ENCODE results near the gene TGM2. TPM values are rescaled to one million over a fixed set of nuclear protein-coding genes. Genes with fewer than 3 reads are reported as not detected.
A peak's percentile ranks its signal among the peaks of the same experiment; 100 is the strongest.

TGM2 gene
- total RNA-seq, 2 donors from 2014 or later: 0.37 to 0.76 TPM

DNA sequence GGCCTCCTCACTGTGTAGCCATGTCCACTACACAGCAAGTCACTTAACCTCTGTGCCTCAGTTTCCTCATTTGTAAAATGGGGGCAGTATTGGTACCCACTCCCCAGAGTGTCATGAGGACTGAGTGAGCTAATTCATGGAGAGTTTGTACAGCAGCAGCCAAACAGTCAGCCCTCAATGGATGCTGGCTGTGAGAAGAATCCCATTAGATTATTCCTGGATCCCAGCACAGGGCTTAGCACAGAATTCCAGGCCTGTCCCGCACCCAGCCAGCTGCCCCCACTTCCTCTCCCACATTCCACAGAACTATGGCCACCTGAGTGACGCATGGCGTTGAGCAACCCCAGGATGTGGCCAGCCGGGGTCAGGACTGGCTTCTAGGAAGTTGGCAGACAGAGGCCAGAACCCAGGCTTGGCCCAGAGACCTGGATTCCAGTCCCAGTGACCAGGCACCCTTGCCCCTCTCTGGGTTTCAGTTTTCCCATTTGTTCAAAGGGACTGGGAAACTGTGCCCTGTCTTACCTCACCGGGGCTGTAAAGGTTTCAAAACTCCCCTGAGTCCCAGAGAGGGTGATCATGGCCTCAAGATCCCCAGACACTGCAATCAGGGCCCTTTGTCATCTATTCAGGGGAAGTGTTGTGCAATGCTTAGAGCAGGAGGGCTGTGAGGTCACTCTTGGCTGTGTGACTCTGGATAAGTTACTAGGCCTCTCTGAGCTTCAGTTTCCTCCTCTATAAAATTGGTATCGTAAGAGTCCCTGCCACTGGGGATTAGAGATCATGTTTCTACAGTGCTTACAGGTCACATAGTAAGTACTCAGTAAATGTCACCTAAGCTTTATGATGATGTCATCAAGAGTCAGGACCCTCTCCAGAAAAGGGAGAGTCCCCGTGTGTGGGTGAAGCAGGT, 3.0 kb upstream of the TGM2 start:
- DNase-seq (no peak), ATAC-seq (no peak)
- no peak overlapping the region for H3K27ac Mint-ChIP-seq
- no peaks in the 10 kb centered on the region for H3K9me3 ChIP-seq (ENCODE audit: control insufficient read depth, low read length, poor library complexity, severe bottlenecking)
- no peaks in the 10 kb centered on the region for H3K36me3 Mint-ChIP-seq (ENCODE audit: low read depth)
- no peak overlapping the region for H3K4me3 Mint-ChIP-seq
- peaks cover 15% of the 10 kb centered on the region for H3K4me1 Mint-ChIP-seq
- peaks cover 37% of the 10 kb centered on the region for H3K27me3 Mint-ChIP-seq

DNA sequence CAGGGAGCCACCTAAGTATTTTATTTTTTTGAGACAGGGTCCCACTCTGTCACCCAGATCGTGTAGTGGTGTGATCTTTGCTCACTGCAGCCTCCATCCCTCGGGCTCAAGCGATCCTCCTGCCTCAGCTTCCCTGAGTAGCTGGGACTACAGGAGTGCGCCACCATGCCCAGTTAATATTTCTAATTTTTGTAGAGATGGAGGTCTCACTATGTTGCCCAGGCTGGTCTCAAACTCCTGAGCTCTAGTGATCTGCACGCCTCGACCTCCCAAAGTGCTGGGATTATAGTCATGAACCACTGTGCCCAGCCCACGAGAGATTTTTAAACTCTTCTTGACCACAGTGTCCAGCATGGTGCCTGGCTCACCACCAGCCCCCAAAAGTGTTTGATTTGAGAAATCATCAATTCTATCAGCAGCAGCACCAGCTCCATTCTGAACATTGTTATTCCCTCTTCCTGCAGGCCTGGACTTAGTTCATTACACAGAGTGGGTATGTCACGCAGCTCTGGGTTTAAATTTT, 2.3 kb upstream of the TGM2 start:
- H3K4me1 Mint-ChIP-seq: peaks cover 15% of the 10 kb centered on the region
- ATAC-seq (no peak), DNase-seq (no peak)
- peaks cover 45% of the 10 kb centered on the region for H3K27me3 Mint-ChIP-seq
- no peaks in the 10 kb centered on the region for H3K9me3 ChIP-seq (ENCODE audit: control insufficient read depth, low read length, poor library complexity, severe bottlenecking)
- H3K36me3 Mint-ChIP-seq (ENCODE audit: low read depth): no peaks in the 10 kb centered on the region
- H3K4me3 Mint-ChIP-seq: no peak overlapping the region
- no peak overlapping the region for H3K27ac Mint-ChIP-seq

DNA sequence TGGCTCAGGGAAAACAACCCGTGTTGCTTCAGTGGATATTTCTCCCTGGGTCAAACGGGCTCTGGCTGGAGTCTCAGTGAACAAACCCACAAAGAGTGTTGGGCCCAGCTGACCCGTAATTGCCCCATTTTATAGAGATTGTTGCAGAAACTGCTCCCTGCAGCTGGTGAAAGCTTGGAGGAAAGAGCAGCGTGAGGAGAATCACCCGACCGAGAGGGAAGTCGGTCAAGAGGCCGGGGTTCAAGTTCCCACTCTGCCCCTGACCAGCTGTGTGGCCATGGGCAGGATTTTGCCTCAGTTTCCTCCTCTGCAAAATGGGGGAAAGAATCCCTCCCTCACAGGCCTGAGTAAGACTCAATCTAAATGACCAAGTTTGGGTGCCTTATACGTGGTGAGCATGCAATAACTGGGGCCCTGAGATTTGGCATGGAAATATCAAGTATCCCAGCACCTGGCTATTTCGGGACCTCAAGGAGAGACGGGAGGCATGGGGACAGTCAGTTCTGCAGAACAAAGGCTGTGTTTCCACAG, 1.7 kb upstream of the TGM2 start:
- Mint-ChIP-seq H3K27ac (no peak overlapping the region), H3K4me1 (peaks cover 15% of the 10 kb centered on the region), H3K4me3 (no peak overlapping the region), H3K27me3 (peaks cover 44% of the 10 kb centered on the region), H3K36me3 (ENCODE audit: low read depth) (no peaks in the 10 kb centered on the region)
- H3K9me3 ChIP-seq (ENCODE audit: control insufficient read depth, low read length, poor library complexity, severe bottlenecking): no peaks in the 10 kb centered on the region
- DNase-seq: no peak
- no peak for ATAC-seq

DNA sequence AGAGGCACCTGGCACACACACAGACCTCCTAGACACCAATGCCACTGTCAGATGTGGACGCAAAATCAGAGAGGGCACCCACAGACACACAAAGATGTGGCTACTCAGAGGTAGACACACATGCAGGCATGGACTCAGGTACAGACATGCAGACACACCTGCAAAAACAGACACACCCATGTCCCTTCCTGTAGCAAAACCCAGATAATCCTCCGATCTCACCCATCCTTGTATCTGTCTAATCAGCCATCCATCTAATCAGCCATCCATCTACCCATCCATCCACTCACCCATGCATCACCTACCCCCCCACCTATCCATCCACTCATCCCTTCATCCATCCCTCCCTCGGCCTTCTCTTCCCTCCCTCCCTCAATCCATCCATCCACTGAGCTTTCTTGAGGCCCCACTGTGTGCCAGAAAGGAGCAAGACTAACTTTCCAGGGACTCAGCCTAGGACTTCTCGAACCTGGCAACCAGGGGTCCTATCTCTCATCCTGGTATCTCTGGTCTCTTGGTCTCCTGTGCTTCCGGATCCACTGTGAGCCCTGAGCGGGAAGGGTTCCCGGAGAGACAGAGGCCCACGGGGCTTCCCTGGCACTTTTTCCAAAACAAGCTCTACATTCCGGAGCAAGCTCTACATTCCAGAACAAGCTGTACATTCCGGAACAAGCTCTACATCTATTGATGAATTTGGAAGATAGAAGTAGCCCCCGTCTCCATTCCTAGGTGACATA, 1.1 kb upstream of the TGM2 start:
- no peak overlapping the region for H3K4me3 Mint-ChIP-seq
- ATAC-seq (no peak), DNase-seq (no peak)
- peaks cover 39% of the 10 kb centered on the region for H3K27me3 Mint-ChIP-seq
- no peaks in the 10 kb centered on the region for H3K36me3 Mint-ChIP-seq (ENCODE audit: low read depth)
- H3K4me1 Mint-ChIP-seq: peaks cover 15% of the 10 kb centered on the region
- peak overlapping the region; percentile 29 for H3K27ac Mint-ChIP-seq
- no peaks in the 10 kb centered on the region for H3K9me3 ChIP-seq (ENCODE audit: control insufficient read depth, low read length, poor library complexity, severe bottlenecking)

DNA sequence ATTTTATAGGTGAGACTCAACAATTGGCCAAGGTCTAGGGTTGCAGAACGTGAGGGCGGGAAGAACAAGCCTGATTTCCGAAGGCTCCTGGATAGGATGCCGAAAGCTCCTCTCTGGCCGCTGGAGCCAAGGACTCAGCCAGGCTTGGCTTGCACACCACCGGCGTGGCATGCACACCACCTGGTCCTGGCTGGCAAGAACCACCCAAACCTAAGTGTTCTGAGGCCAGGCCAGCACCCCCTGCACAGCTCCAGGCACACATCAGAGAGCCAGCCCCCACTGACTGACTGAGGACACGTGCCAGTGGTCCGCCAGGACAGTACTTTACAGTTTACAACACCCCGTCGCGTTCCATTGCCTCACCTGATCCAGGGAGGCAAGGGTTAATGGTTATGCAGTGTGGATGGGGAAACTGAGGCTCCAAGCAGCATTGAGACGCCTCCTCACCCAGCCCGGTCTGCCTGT, 414 bp downstream of the TGM2 start:
- H3K36me3 Mint-ChIP-seq (ENCODE audit: low read depth): no peaks in the 10 kb centered on the region
- no peak overlapping the region for H3K4me3 Mint-ChIP-seq
- H3K27ac Mint-ChIP-seq: no peak overlapping the region
- ATAC-seq (no peak), DNase-seq (no peak)
- H3K4me1 Mint-ChIP-seq: peaks cover 11% of the 10 kb centered on the region
- no peaks in the 10 kb centered on the region for H3K9me3 ChIP-seq (ENCODE audit: control insufficient read depth, low read length, poor library complexity, severe bottlenecking)
- peaks cover 27% of the 10 kb centered on the region for H3K27me3 Mint-ChIP-seq

DNA sequence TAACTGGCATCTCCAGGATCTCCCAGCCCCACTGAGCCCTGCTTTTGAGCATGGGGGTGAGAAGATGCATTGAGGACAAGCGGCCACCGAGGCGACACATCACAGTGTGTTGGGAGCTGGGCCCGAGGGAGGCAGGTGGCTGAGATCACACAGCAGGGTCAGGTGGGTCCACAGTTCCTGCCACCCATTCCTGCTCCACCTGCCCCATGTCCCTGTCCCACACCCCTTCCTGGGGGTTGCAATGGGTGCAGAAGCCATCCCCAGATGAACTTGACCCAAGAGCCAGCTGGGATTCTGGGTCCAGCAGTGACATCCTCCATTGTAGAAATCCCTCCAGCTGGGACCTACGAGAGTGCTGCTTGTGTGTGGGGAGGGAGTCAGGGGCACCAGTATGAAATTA, 1.0 kb downstream of the TGM2 start:
- no peaks in the 10 kb centered on the region for H3K36me3 Mint-ChIP-seq (ENCODE audit: low read depth)

DNA sequence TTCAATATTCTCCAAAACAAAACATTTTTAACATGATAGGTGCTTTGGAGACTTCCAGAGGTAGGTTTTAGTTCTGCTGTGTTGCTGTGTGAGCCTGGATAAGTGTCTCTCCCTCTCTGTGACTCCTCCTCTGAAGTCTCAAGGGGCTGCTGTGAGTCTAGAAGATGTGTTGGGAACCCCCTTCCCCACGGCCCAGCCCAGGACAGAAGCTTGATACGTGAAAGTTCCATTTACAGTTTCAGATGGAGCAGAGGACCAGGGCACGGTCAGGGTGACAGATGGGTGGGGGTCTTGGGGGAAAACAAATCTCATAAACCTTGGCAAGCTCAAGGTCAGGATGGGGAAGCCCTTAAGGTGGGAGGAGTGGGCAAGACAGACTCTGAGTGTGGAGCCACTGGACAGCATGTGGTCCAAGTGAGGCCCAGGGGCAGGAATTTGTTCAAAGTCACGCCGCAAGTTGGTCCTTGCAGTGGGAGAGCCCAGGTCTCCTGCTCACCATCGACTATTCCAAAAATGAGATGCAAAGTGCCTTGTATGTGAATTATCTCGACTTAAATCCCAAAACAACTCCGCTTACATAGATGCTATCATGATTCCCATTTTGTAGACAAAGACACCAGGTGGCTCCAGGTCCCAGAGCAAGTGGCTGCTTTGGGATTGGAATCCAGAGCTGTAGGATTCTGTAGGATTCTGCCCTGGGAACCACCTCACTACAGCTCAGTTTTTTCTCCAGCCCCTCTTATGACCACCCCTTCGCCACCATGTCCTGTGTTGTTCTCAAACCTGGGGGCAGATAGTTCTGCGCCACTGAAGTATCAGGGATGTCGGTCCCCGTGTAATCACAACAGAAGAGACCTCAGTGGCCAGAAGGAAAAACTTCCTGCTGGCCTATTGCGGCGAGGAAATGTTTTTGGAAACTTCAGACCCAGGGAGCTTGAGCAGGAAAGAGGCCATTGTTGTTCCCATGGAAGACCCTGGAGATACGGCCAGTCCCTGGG, 1.9 kb downstream of the TGM2 start:
- no peak for ATAC-seq
- no peak overlapping the region for H3K4me3 Mint-ChIP-seq
- H3K27me3 Mint-ChIP-seq: peaks cover 27% of the 10 kb centered on the region
- DNase-seq: no peak
- no peaks in the 10 kb centered on the region for H3K36me3 Mint-ChIP-seq (ENCODE audit: low read depth)
- no peaks in the 10 kb centered on the region for H3K9me3 ChIP-seq (ENCODE audit: control insufficient read depth, low read length, poor library complexity, severe bottlenecking)
- peaks cover 11% of the 10 kb centered on the region for H3K4me1 Mint-ChIP-seq
- H3K27ac Mint-ChIP-seq: peak overlapping the region; percentile 32

More for the DNA sequence above, 1.0 kb downstream of the TGM2 start:
- H3K4me3 Mint-ChIP-seq: no peak overlapping the region
- no peak overlapping the region for H3K27ac Mint-ChIP-seq
- no peaks in the 10 kb centered on the region for H3K9me3 ChIP-seq (ENCODE audit: control insufficient read depth, low read length, poor library complexity, severe bottlenecking)
- ATAC-seq: no peak
- peaks cover 13% of the 10 kb centered on the region for H3K4me1 Mint-ChIP-seq
- DNase-seq: no peak
- peaks cover 27% of the 10 kb centered on the region for H3K27me3 Mint-ChIP-seq

DNA sequence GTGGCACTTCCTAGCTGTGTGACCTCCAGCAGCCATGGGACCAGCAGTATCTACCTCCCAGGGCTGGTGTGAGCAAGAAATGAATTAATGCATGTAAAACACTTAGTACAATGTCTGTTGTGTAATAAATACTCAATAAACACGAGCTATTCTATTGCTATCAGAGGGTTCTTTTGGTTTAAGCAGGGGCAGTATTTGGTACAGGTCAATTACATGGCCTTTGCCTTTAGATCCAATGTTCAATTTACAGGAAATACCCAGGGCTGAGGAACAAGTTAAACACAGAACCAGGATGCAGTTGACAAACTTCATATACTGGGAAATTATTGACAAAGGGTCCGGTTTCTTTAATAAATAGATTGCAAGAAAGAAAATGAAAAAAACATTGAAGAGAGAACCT, 2.9 kb downstream of the TGM2 start:
- Mint-ChIP-seq H3K4me3 (no peak overlapping the region), H3K27ac (peak overlapping the region; percentile 32), H3K36me3 (ENCODE audit: low read depth) (no peaks in the 10 kb centered on the region), H3K27me3 (peaks cover 27% of the 10 kb centered on the region), H3K4me1 (peaks cover 11% of the 10 kb centered on the region)
- no peaks in the 10 kb centered on the region for H3K9me3 ChIP-seq (ENCODE audit: control insufficient read depth, low read length, poor library complexity, severe bottlenecking)
- no peak for ATAC-seq
- no peak for DNase-seq

DNA sequence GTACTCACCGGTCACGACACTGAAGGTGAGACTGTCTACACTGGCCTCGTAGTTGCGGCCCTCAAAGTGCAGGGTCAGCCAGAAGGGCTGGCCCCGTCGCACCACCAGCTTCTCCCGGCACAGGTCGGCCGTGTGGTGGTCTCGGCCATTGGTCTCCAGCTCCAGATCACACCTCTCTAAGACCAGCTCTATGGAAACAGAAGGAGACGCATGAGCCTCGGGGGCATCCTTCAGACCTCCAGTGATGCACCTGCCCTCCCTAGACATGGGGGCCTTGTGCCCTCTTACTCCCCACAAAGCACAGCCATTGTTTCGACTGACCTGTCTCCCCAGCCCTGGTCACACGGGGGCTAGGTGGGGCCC, 3.7 kb downstream of the TGM2 start:
- H3K36me3 Mint-ChIP-seq (ENCODE audit: low read depth): no peaks in the 10 kb centered on the region
- no peak for ATAC-seq
- H3K4me1 Mint-ChIP-seq: peaks cover 11% of the 10 kb centered on the region
- H3K27ac Mint-ChIP-seq: no peak overlapping the region
- H3K9me3 ChIP-seq (ENCODE audit: control insufficient read depth, low read length, poor library complexity, severe bottlenecking): no peaks in the 10 kb centered on the region
- no peak for DNase-seq
- no peak overlapping the region for H3K4me3 Mint-ChIP-seq
- peaks cover 24% of the 10 kb centered on the region for H3K27me3 Mint-ChIP-seq

DNA sequence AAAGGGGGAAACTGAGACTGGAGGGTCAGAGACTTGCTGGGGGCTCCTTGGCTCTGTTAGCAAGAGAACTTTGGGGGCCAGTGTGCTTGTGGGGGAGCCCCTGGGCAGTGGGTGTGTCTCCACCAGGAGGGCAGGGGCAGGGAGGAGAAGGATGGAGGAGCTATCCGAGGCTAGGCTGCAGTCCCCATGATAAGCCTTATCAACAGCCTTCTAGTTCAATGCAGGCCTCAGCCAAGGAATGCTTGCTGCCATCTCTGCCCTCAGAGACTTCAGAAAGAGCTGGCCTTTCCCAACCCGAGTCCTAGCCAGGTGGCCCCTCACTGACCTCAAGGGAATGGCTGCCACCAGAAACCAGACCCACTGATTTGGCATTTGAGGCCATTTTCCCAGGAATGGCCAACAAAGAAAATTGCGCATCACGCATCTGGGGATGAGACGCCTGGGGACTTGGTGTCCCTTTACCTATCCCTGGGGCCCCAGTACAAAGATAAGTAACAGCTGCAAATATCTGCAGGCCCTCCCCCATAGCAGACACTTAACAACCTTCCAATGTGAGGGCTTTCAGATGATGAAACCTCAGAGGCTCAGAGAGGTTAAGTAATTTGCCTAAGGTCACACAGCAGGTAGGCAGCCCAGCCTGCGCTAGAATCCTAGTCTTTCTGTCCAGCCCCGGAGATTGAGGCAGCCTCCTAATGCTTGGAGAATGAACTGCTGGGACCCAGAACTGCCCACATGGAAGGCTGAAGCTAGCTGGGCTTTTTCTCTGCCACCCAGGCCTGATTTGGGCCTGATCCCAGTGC, 4.9 kb downstream of the TGM2 start:
- DNase-seq (no peak), ATAC-seq (no peak)
- H3K9me3 ChIP-seq (ENCODE audit: control insufficient read depth, low read length, poor library complexity, severe bottlenecking): no peaks in the 10 kb centered on the region
- Mint-ChIP-seq H3K4me1 (peaks cover 4% of the 10 kb centered on the region), H3K27me3 (peaks cover 13% of the 10 kb centered on the region), H3K36me3 (ENCODE audit: low read depth) (no peaks in the 10 kb centered on the region), H3K4me3 (no peak overlapping the region), H3K27ac (peak overlapping the region; percentile 27)

DNA sequence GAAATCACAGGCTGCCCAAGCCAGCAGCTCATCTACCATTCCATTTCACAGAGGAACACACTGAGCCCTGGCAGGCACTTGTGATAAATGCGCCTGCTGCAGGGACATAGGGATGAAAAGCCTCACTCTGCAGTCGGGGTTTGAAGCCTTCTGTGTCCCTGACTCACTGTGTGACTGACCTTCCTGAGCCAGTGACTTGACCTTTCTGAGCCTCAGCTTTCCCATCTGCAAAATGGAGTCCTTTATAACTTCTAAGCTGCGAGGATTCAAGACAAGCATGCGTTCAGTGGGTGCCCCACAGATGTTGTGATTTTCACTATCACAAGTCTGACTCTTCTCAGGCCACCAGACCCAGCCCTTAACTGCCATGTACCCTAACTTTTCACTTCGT, 5.5 kb downstream of the TGM2 start:
- peak overlapping the region; percentile 27 for H3K27ac Mint-ChIP-seq
- no peaks in the 10 kb centered on the region for H3K9me3 ChIP-seq (ENCODE audit: control insufficient read depth, low read length, poor library complexity, severe bottlenecking)
- DNase-seq (no peak), ATAC-seq (no peak)
- peaks cover 13% of the 10 kb centered on the region for H3K27me3 Mint-ChIP-seq
- H3K4me3 Mint-ChIP-seq: no peak overlapping the region
- H3K36me3 Mint-ChIP-seq (ENCODE audit: low read depth): no peaks in the 10 kb centered on the region
- peaks cover 4% of the 10 kb centered on the region for H3K4me1 Mint-ChIP-seq
